GM13976 (cell line): Measurements from ENCODE around the gene KRT82.

Source experiments
- DNase-seq: peaks from one replicate; pipeline ENCODE4 v3.0.0; 2012; ENCODE audit warnings: low spot score
- in situ Hi-C: fragments of 300-500 bp; cut with MboI; formaldehyde crosslinking; loops from one replicate; pipeline ENCODE4 v1.12.0; 2022; ENCODE audit warnings: low sequenced_read_pairs, mixed read lengths, inconsistent platforms; ENCODE audit not compliant: unreplicated experiment
- TF ChIP-seq, protein P1 (sequence below): IDR thresholded peaks from 2 replicates; pipeline ENCODE4 v1.5.1; 2012; ENCODE audit warnings: borderline replicate concordance, mild to moderate bottlenecking; ENCODE audit not compliant: insufficient read depth; ENCODE audit errors: extremely low read depth, missing control alignments, control extremely low read depth

Gene KRT82

GRCh38 chr12:52445876-52446275 is 39.7 kb upstream of the KRT82 start:
- TF ChIP-seq, protein P1, sequence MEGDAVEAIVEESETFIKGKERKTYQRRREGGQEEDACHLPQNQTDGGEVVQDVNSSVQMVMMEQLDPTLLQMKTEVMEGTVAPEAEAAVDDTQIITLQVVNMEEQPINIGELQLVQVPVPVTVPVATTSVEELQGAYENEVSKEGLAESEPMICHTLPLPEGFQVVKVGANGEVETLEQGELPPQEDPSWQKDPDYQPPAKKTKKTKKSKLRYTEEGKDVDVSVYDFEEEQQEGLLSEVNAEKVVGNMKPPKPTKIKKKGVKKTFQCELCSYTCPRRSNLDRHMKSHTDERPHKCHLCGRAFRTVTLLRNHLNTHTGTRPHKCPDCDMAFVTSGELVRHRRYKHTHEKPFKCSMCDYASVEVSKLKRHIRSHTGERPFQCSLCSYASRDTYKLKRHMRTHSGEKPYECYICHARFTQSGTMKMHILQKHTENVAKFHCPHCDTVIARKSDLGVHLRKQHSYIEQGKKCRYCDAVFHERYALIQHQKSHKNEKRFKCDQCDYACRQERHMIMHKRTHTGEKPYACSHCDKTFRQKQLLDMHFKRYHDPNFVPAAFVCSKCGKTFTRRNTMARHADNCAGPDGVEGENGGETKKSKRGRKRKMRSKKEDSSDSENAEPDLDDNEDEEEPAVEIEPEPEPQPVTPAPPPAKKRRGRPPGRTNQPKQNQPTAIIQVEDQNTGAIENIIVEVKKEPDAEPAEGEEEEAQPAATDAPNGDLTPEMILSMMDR, result no peak
- in situ Hi-C loops, result no loop called here
- DNase-seq, result no peak

DNA sequence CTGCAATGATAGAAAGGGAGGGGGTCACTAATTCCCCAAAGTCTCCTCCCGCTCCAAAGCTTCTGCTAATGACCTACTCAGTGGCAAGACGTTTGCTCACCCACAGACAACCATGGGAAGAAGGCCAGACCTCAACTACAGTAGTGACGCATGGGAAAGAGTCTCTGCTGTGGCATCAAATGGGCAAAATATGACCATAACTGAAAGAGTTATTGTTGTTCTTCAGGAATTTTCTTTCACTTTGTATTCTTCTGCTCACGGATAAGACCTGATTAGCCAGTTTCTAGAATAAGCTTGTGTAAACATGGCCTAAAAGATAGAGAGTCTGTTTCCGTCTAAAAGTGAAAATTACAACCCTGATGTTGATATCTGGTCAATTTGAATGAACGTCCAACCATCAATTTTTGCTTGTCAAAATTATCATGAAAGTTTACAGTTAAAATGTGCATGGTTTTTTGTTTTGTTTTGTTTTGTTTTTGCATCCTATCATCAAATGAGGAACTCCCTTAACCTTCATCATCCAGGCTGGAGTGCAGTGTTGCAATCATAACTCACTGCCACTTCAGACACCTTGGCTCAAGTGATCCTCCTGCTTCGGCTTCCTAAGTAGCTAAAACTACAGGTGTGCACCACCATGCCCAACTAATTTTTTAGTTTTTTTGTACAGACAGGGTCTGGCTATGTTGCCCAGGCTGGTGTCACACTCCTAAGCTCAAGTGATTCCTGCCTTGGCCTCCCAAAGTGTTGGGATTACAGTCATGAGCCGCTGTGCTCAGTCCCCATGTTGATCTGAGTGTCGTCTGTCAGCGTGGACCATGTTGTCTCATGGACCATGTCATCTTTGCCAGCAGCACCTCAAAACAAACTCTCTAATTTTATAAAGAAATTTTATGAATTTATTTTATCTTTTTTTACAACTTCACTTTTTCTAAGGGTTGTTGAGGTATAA is 38.8 kb upstream of the KRT82 start:
- in situ Hi-C loops, result no loop called here
- no peak for DNase-seq
- TF ChIP-seq, protein P1, result no peak

DNA sequence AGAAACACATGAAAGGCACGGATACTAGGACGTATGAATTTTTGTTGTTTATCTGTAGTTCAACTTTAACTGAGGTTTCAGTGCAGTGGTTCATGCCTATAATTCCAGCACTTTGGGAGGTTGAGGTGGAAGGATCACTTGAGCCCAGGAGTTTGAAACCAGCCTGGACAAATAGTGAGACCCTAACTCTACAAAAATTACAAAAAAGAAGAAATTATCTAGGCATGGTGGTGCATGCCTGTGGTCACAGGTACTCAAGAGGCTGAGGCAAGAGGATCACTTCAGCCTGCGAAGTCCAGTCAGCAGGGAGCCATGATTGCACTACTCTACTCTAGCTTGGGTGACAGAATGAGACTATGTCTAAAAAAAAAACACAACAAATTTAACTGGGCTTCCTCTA is 37.8 kb upstream of the KRT82 start:
- DNase-seq, result no peak
- in situ Hi-C loops, result no loop called here

DNA sequence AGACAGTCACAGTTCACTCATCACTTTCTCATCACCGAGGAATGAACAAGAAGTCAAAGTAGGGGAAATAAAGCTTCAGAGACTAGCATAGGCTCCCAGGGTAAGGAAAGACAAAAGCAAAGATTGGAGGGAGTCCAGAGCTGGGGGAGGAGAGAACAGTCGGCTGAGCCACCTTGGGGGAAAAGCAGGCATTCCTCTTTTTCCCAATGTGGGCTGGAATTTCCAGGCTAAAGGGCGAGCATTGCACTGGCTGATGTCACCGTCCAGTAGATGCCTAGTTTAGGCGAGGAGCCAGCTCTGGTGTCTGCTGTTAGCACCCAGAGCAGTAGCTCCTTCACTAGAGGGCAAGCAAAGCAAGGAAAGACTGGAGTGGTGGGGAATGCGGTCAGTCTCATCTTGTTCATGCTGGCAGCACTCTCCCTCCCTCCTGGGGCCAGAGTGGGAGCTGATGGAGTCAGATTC is 36.5 kb upstream of the KRT82 start:
- TF ChIP-seq, protein P1, result no peak
- peak; percentile 3 for DNase-seq
- in situ Hi-C loops, result no loop called here

More for the DNA sequence above, 37.8 kb upstream of the KRT82 start:
- TF ChIP-seq, protein P1, result no peak

DNA sequence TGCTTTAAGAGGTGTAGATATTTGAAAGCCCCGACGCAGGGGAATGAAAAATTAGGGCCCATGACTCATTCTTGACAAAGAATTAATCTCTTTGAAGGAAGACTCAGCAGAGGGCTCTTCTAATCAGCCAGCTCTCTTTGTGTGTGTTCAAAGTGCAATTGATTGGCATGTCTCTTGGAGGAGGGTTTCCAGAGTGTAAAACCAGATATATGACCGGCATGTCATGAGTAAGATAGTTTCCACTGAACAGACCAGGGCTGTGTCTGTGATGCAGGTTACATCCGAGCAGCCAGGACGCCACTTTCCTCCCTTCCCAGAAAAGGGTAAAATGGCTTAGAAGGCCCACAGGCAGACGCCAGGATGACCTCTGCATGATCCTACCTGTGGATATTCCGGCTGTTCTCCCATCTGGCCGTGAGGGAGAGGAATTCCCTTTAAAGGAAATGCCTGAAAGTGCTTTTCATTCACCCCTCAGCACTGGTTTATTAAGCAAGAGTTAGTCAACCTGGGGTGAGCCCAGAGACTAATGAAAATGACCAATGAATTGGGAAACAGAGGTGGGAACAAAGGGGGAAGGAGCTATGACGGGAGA is 35.3 kb upstream of the KRT82 start:
- no peak for DNase-seq
- TF ChIP-seq, protein P1, result no peak
- in situ Hi-C loops, result no loop called here

DNA sequence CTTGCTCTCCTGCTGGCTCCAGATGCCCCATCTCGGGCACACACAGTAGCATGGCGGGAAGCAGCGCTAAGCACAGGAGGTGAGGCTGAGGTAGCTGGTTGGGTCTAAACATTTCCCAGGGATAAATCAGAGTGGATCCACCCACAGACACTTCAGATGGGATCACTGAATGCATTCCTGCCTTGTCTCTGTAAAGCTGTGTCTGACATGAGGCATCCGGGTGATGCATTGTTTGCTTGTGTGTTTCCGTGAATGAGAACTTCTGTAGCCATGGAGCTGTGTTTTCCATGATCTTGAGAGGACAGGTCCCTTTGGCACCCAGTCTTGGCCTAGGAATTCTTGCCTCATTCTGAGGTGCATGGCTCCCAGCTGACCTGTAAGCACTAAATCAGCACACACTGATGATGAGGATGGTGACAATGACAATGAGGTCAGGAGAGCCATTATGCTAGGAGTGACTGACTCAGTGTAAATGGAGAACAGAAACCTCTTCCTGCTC is 34.7 kb upstream of the KRT82 start:
- TF ChIP-seq, protein P1, result no peak
- no peak for DNase-seq
- in situ Hi-C loops, result no loop called here
